ENCODE data around the gene DHX38. TPM values are rescaled to one million over a fixed set of nuclear protein-coding genes. Genes with fewer than 3 reads are reported as not detected.
A peak's percentile ranks its signal among the peaks of the same experiment; 100 is the strongest.

Gene DHX38
- total and polyA plus RNA-seq, 2 of the 13 experiments (the other 11 are each of a cell fraction or from before 2014, with no cell fraction given), result 54.4 to 85.9 TPM

GRCh38 chr16:72060405-72060804 is 33.2 kb upstream of the DHX38 start (continued):
- TF ChIP-seq DMTF1 (CRISPR knock-in tag; IDR thresholded peaks at IDR 0.05) (no peak), IRX3 (CRISPR knock-in tag; IDR thresholded peaks at IDR 0.05; ENCODE audit: borderline replicate concordance, low read depth) (no peak), HMG20B (CRISPR knock-in tag; conservative IDR thresholded peaks at IDR 0.05) (no peak), ZNF496 (CRISPR knock-in tag; IDR thresholded peaks at IDR 0.05; ENCODE audit: insufficient replicate concordance) (no peak)

GRCh38 chr16:72061564-72061963 is 32.1 kb upstream of the DHX38 start:
- no peak overlapping the region for H2AFZ ChIP-seq (ENCODE audit: low read length)
- TF ChIP-seq FOXJ3 (CRISPR knock-in tag; IDR thresholded peaks at IDR 0.05; ENCODE audit: borderline replicate concordance), result no peak
- TF ChIP-seq POLR2A (IDR thresholded peaks at IDR 0.05; ENCODE audit: insufficient read depth in 1 of 2, low read depth in 2 of 2, low read length in 2 of 2), result 0 out of 4 replicates have a peak, but pooled peaks of 1 of the 2 experiments have one; percentile 0
- TF ChIP-seq CBX1 (IDR thresholded peaks at IDR 0.05; ENCODE audit: low read depth), result no peak
- TF ChIP-seq RBFOX2 (IDR thresholded peaks at IDR 0.05; ENCODE audit: low read depth, low read length), result peak; percentile 53
- TF ChIP-seq MYPOP (CRISPR knock-in tag; IDR thresholded peaks at IDR 0.05), result 0 out of 2 replicates have a peak, but pooled peaks have one; percentile 46
- ChIA-PET CTCF (ENCODE audit: low intra/inter-chr PET ratio, low total read pairs) (no interaction called here), POLR2A (interaction anchor here (1.0 to 4.4 kb wide), 6 partner anchors 11 to 52 kb away, joined by 4 to 46 read pairs (median 9); partner anchors contain the start of genes DHX38 and TXNL4B)
- ATAC-seq (no peak), FAIRE-seq (no peak), DNase-seq (ENCODE audit: low spot score) (no peak)
- H3K79me2 ChIP-seq (ENCODE audit: insufficient read depth, low read length), result no peaks in the 10 kb centered on the region
- in situ Hi-C loops (cut with HindIII; ENCODE audit: extremely low pct_ligation_motif_present, low pct_unique_long_range_greater_than_20kb) (no loop called here), intact Hi-C loops (cut with micrococcal nuclease; ENCODE audit: unreplicated experiment) (no loop called here)
- WGBS (ENCODE audit: low lambda C conversion rate), result 100% methylated on average over 1 of the region's 1 CpG
- H3K4me1 ChIP-seq (ENCODE audit: insufficient read depth, low read length), result peaks cover 64% of the 10 kb centered on the region
- H3K4me3 ChIP-seq (replicated peaks in 1 of 3; ENCODE audit: insufficient read depth in 1 of 3, low read depth in 2 of 3, low read length in 3 of 3), result no peak overlapping the region
- 0 out of 2 replicates have a peak, but pooled peaks cover 4% of the 10 kb centered on the region for H3K9me3 ChIP-seq (ENCODE audit: low read length)
- no peak overlapping the region for H3K9ac ChIP-seq (ENCODE audit: insufficient read depth, low read depth, low read length)
- H3K36me3 ChIP-seq (replicated peaks in 1 of 2; ENCODE audit: control insufficient read depth in 1 of 2, insufficient read depth in 2 of 2, low read length in 2 of 2), result no peaks in the 10 kb centered on the region; a peak in 1 of 5 replicates
- no peaks in the 10 kb centered on the region for H3K27me3 ChIP-seq (ENCODE audit: control insufficient read depth in 1 of 2, insufficient read depth in 2 of 2, low read length in 2 of 2)
- BruUV-seq (replicated peaks), result no TSS peak
- H3K27ac ChIP-seq (ENCODE audit: extremely low read length, insufficient read depth, low read length), result peak overlapping the region; percentile 92
- H3K4me2 ChIP-seq (ENCODE audit: low read depth, low read length), result peak overlapping the region; percentile 76
- no peaks in the 10 kb centered on the region for H4K20me1 ChIP-seq (ENCODE audit: insufficient read depth, low read length)
